22Rv1 (cell line): Measurements from ENCODE around the gene ACAD8.

ENCODE experiments used
- ZFX ChIP-seq: fragments of 450-650 bp; IDR thresholded peaks from 2 replicates; pipeline ENCODE4 v1.6.1; 2017; ENCODE audit warnings: antibody characterized with exemption, borderline replicate concordance
- TF ChIP-seq, protein P1 (sequence below): fragments of 450-650 bp; IDR thresholded peaks from 2 replicates; pipeline ENCODE4 v1.5.1; 2017; ENCODE audit warnings: mild to moderate bottlenecking

DNA sequence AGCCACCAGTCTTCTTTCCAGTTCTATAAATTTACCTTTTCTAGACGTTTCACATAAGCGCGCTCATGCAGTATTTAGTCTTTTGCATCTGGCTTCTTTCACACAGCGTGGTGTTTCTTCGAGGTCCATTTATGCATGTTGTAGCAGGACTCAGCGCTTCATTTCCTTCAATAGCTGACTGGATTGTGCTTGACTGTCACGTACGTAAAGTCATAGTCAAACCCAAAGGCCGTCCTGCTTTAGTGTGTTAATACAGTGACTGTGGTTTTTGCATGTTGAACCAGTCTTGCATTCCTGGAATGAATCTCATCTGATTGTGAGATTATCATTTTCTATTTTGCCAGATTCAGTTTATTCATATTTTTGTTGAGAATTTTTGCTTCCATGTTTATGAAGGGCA is 41.3 kb downstream of the ACAD8 start:
- TF ChIP-seq, protein P1, sequence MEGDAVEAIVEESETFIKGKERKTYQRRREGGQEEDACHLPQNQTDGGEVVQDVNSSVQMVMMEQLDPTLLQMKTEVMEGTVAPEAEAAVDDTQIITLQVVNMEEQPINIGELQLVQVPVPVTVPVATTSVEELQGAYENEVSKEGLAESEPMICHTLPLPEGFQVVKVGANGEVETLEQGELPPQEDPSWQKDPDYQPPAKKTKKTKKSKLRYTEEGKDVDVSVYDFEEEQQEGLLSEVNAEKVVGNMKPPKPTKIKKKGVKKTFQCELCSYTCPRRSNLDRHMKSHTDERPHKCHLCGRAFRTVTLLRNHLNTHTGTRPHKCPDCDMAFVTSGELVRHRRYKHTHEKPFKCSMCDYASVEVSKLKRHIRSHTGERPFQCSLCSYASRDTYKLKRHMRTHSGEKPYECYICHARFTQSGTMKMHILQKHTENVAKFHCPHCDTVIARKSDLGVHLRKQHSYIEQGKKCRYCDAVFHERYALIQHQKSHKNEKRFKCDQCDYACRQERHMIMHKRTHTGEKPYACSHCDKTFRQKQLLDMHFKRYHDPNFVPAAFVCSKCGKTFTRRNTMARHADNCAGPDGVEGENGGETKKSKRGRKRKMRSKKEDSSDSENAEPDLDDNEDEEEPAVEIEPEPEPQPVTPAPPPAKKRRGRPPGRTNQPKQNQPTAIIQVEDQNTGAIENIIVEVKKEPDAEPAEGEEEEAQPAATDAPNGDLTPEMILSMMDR = no peak
- TF ChIP-seq ZFX = no peak
